Measurements from ENCODE around the gene TRAF7. TPM values are rescaled to one million over a fixed set of nuclear protein-coding genes. Genes with fewer than 3 reads are reported as not detected.

Gene TRAF7
- total RNA-seq, 4 donors from 2014 or later, result 51.2 to 120 (median 79.3) TPM

- no peak for DNase-seq
- no peaks in the 10 kb centered on the region for H3K27me3 ChIP-seq
- H3K36me3 ChIP-seq, result no peaks in the 10 kb centered on the region
Observed at GRCh38 chr16:2184346-2184745, 28.8 kb downstream of the TRAF7 start.

GRCh38 chr16:2184962-2185361 lies 29.4 kb downstream of the TRAF7 start:
- no peak for TF ChIP-seq POLR2A (IDR thresholded peaks at IDR 0.05)
- no peak for TF ChIP-seq CTCF (IDR thresholded peaks at IDR 0.05)
- Histone ChIP-seq H3K27me3 (no peaks in the 10 kb centered on the region), H3K36me3 (no peaks in the 10 kb centered on the region), H3K4me3 (no peak overlapping the region), H3K27ac (no peak overlapping the region), H3K4me1 (no peaks in the 10 kb centered on the region), H3K9me3 (no peaks in the 10 kb centered on the region)
- DNase-seq, result no peak

More at GRCh38 chr16:2184346-2184745, 28.8 kb downstream of the TRAF7 start:
- H3K4me1 ChIP-seq, result no peaks in the 10 kb centered on the region
- H3K27ac ChIP-seq, result no peak overlapping the region
- H3K4me3 ChIP-seq, result no peak overlapping the region
- no peak for TF ChIP-seq CTCF (IDR thresholded peaks at IDR 0.05)
- no peak for TF ChIP-seq POLR2A (IDR thresholded peaks at IDR 0.05)
- H3K9me3 ChIP-seq, result no peaks in the 10 kb centered on the region

- TF ChIP-seq CTCF (IDR thresholded peaks at IDR 0.05) (no peak), POLR2A (IDR thresholded peaks at IDR 0.05) (no peak)
- H3K27me3 ChIP-seq, result no peaks in the 10 kb centered on the region
- no peaks in the 10 kb centered on the region for H3K4me1 ChIP-seq
- no peak for DNase-seq
- H3K36me3 ChIP-seq, result no peaks in the 10 kb centered on the region
- H3K27ac ChIP-seq, result no peak overlapping the region
- no peak overlapping the region for H3K4me3 ChIP-seq
- no peaks in the 10 kb centered on the region for H3K9me3 ChIP-seq
Observed at GRCh38 chr16:2186064-2186463, 30.5 kb downstream of the TRAF7 start.

- H3K4me1 ChIP-seq, result no peaks in the 10 kb centered on the region
- no peaks in the 10 kb centered on the region for H3K36me3 ChIP-seq
- H3K9me3 ChIP-seq, result no peaks in the 10 kb centered on the region
- DNase-seq, result no peak
- no peak overlapping the region for H3K27ac ChIP-seq
- TF ChIP-seq POLR2A (IDR thresholded peaks at IDR 0.05) (no peak), CTCF (IDR thresholded peaks at IDR 0.05) (no peak)
- no peaks in the 10 kb centered on the region for H3K27me3 ChIP-seq
- H3K4me3 ChIP-seq, result no peak overlapping the region
Observed at GRCh38 chr16:2186505-2186904, 30.9 kb downstream of the TRAF7 start.

GRCh38 chr16:2187212-2187611 lies 31.6 kb downstream of the TRAF7 start:
- no peaks in the 10 kb centered on the region for H3K36me3 ChIP-seq
- H3K9me3 ChIP-seq, result no peaks in the 10 kb centered on the region
- TF ChIP-seq POLR2A (IDR thresholded peaks at IDR 0.05), result no peak
- TF ChIP-seq CTCF (IDR thresholded peaks at IDR 0.05), result no peak
- H3K27ac ChIP-seq, result no peak overlapping the region
- DNase-seq, result no peak
- H3K4me1 ChIP-seq, result no peaks in the 10 kb centered on the region
- H3K4me3 ChIP-seq, result no peak overlapping the region
- H3K27me3 ChIP-seq, result no peaks in the 10 kb centered on the region

- H3K4me3 ChIP-seq, result no peak overlapping the region
- H3K27me3 ChIP-seq, result no peaks in the 10 kb centered on the region
- TF ChIP-seq POLR2A (IDR thresholded peaks at IDR 0.05) (no peak), CTCF (IDR thresholded peaks at IDR 0.05) (no peak)
- H3K4me1 ChIP-seq, result no peaks in the 10 kb centered on the region
- no peaks in the 10 kb centered on the region for H3K9me3 ChIP-seq
- no peak for DNase-seq
- H3K27ac ChIP-seq, result no peak overlapping the region
- H3K36me3 ChIP-seq, result no peaks in the 10 kb centered on the region
Observed at GRCh38 chr16:2188395-2188794, 32.8 kb downstream of the TRAF7 start.

All from Peyer's patch (tissue), 4 donors.